Measurements from ENCODE around the gene TESK1. TPM values are rescaled to one million over a fixed set of nuclear protein-coding genes. Genes with fewer than 3 reads are reported as not detected.

The TESK1 gene
- total RNA-seq, 1 donor from 2014 or later = 29.7 TPM

- no peak for DNase-seq (ENCODE audit: extremely low spot score in 2 of 2)
- H3K4me1 ChIP-seq = peaks cover 23% of the 10 kb centered on the region
These were observed 45.5 kb downstream of the TESK1 start, which contains the start of gene SIT1 for GRCh38 chr9:35650341-35651158. Gene SIT1 (minus strand): TSS chr9:35650931. CDS start chr9:35650853, 78 bp downstream.

GRCh38 chr9:35651956-35652828, 47.1 kb downstream of the TESK1 start:
- H3K27me3 ChIP-seq = no peaks in the 10 kb centered on the region
- TF ChIP-seq CTCF (IDR thresholded peaks at IDR 0.05) (no peak), POLR2AphosphoS5 (IDR thresholded peaks at IDR 0.05; ENCODE audit: insufficient read depth in 1 of 2, low read depth in 1 of 2) (peak in 1 of 2 donors; percentile 66), POLR2A (IDR thresholded peaks at IDR 0.05) (no peak)
- no peak overlapping the region for H3K4me3 ChIP-seq
- no peak overlapping the region for H3K27ac ChIP-seq
- H3K4me1 ChIP-seq = peaks cover 11% of the 10 kb centered on the region
- intact Hi-C loops (cut with DNase I) = loop anchor here (10.0 kb wide), 1 partner anchor 163 kb away; the partner anchor contains the start of genes HINT2 and SPAG8
- no peaks in the 10 kb centered on the region for H3K9me3 ChIP-seq
- no peak for DNase-seq (ENCODE audit: extremely low spot score in 2 of 2)
- no peaks in the 10 kb centered on the region for H3K36me3 ChIP-seq

More at GRCh38 chr9:35650341-35651158, 45.5 kb downstream of the TESK1 start, which contains the start of gene SIT1:
- intact Hi-C loops (cut with DNase I) = loop anchor here (10.0 kb wide), 1 partner anchor 164 kb away; the partner anchor contains the start of genes HINT2 and SPAG8
- TF ChIP-seq POLR2A (IDR thresholded peaks at IDR 0.05) = no peak
- TF ChIP-seq CTCF (IDR thresholded peaks at IDR 0.05) = no peak
- H3K36me3 ChIP-seq = no peaks in the 10 kb centered on the region
- no peaks in the 10 kb centered on the region for H3K9me3 ChIP-seq
- peak within 1 kb of the TSS; percentile 7 to 19 for H3K4me3 ChIP-seq
- H3K27ac ChIP-seq = peak within 1 kb of the TSS; percentile 56
- no peaks in the 10 kb centered on the region for H3K27me3 ChIP-seq

GRCh38 chr9:35652829-35653209, 47.8 kb downstream of the TESK1 start:
- intact Hi-C loops (cut with DNase I) = loop anchor here (10.0 kb wide), 1 partner anchor 162 kb away; the partner anchor contains the start of genes HINT2 and SPAG8
- Histone ChIP-seq H3K27me3 (no peaks in the 10 kb centered on the region), H3K27ac (no peak overlapping the region), H3K9me3 (no peaks in the 10 kb centered on the region), H3K4me3 (no peak overlapping the region), H3K36me3 (no peaks in the 10 kb centered on the region), H3K4me1 (peaks cover 9% of the 10 kb centered on the region)
- TF ChIP-seq POLR2AphosphoS5 (IDR thresholded peaks at IDR 0.05; ENCODE audit: insufficient read depth in 1 of 2, low read depth in 1 of 2) (no peak), POLR2A (IDR thresholded peaks at IDR 0.05) (no peak), CTCF (IDR thresholded peaks at IDR 0.05) (no peak)
- no peak for DNase-seq (ENCODE audit: extremely low spot score in 2 of 2)

- peaks cover 9% of the 10 kb centered on the region for H3K4me1 ChIP-seq
- intact Hi-C loops (cut with DNase I) = loop anchor here (10.0 kb wide), 1 partner anchor 161 kb away; the partner anchor contains the start of genes HINT2 and SPAG8
- H3K4me3 ChIP-seq = no peak overlapping the region
- no peak for TF ChIP-seq CTCF (IDR thresholded peaks at IDR 0.05)
- no peak for TF ChIP-seq POLR2AphosphoS5 (IDR thresholded peaks at IDR 0.05; ENCODE audit: insufficient read depth in 1 of 2, low read depth in 1 of 2)
- TF ChIP-seq POLR2A (IDR thresholded peaks at IDR 0.05) = no peak
- H3K27me3 ChIP-seq = no peaks in the 10 kb centered on the region
- H3K27ac ChIP-seq = no peak overlapping the region
- no peak for DNase-seq (ENCODE audit: extremely low spot score in 2 of 2)
- H3K9me3 ChIP-seq = no peaks in the 10 kb centered on the region
- H3K36me3 ChIP-seq = no peaks in the 10 kb centered on the region
These were observed 48.5 kb downstream of the TESK1 start for GRCh38 chr9:35653611-35654010.
